ENCODE measurements around the gene SLC27A5.

- TF ChIP-seq CTCF (IDR thresholded peaks at IDR 0.05) = no peak
- TF ChIP-seq POLR2AphosphoS5 (IDR thresholded peaks at IDR 0.05) = no peak
These were observed 34.3 kb upstream of the SLC27A5 start for GRCh38 chr19:58546019-58546530.

Data from prostate gland (tissue), 2 donors.